GM19372 (cell line): ENCODE results near the gene DYNLT2B.
"Not testable (repeated sequence)": the region's sequence is repeated elsewhere in the genome, so short reads cannot be mapped to it uniquely, and the experiment has no call there.

Experiments
- ATAC-seq: cut with Tn5 transposase; IDR thresholded peaks from one replicate; pipeline ENCODE4 v1.9.1; 2021; ENCODE audit warnings: mild to moderate bottlenecking, low read depth, moderate library complexity; ENCODE audit not compliant: unreplicated experiment

The DYNLT2B gene

DNA sequence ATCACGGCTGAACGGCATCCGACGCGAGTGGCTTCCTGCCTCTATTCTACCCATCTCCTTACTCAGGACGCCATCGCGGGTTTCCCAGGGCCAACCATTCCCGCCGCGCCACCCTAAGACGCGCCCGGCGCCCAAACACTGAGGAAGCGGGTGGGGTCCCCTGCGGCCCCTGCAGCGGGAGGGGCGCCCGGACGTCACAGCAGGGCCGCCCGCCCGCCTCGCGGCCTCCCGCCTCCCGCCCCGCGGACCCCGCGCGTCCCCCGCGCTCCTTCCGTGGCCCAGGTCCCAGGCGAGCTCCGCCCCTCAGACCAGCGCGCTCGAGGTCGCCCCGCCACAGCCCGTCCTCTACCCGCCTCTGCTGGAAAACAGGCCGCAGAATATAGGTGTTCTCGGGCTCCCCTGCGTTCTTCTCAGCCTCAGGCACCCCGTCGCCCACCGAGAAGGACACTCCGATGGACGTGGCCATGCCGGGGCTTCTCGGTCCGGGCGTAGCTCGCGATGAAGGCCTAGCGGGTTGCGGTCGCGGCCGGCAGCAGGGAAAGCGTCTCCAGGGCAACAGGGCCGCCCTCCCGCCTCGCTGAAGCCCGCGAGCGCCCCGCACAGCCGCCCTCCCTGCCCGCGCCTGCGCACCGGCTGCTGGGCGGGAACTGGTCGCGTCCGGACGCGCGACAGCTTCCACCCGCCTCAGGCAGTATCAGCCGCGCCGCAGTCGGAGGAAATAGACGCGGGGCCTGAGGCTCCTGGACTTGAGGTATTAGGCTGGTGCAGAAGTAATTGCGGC, at the start of gene DYNLT2B:
DYNLT2B (minus strand) TSS at position 554 of the 781 bp plus-strand sequence; CDS start at position 466, 88 bp downstream.
- ATAC-seq = peak; percentile 84

DNA sequence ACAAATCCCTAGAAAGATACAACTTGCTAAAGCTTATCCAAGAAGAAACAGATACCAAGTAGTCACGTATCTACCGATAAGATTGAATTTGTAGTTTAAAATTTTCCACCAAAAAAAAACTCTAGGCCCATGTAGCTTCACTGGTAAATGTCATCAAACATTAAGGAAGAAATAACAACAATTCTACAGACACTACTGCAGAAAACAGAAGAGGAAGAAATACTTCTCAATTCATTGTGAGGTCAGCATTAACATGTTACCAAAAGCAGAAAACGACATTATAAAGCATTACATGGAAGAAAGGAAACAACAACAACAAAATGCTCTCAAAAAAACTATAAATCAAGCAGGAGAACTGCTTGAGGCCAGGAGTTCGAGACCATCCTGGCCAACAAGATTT, 47.7 kb upstream of the DYNLT2B start:
- no peak for ATAC-seq

GRCh38 chr3:196360586-196360985, 42.5 kb upstream of the DYNLT2B start:
- no peak for ATAC-seq

DNA sequence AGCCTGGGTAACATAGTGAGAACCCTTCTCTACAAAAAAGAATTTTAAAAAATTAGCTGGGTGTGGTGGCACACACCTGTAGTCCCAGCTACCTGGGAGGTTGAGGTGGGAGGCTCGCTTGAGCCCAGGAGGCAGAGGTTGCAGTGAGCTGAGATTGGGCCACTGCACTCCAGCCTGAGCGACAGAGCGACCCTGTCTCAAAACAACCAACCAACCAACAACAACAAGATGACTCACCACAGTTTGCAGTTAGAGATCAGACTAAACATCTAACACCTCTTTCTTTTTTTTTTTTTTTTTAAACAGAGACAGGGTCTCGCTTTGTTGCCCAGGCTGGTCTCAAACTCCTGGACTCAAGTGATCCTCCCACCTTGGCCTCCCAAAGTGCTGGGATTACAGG, 40.5 kb upstream of the DYNLT2B start:
- ATAC-seq = not testable (repeated sequence)

DNA sequence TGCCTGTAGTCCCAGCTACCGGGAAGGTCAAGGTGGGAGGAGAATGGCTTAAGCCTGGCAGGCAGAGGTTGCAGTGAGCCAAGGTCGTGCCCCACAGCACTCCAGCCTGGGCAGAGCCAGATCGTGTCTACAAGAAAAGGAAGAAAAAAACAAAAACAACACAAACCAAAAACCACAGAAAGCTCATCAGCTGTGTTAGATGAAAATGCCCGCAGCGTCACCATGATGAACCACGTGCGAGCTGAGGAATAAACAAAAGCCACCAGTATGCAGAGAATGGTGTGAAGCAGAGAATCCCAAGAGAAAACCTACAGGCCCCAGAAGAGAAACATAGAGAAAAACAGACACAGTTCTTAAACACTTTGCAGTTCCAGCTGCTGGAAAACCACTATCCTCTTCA, 39.9 kb upstream of the DYNLT2B start:
- ATAC-seq = no peak

DNA sequence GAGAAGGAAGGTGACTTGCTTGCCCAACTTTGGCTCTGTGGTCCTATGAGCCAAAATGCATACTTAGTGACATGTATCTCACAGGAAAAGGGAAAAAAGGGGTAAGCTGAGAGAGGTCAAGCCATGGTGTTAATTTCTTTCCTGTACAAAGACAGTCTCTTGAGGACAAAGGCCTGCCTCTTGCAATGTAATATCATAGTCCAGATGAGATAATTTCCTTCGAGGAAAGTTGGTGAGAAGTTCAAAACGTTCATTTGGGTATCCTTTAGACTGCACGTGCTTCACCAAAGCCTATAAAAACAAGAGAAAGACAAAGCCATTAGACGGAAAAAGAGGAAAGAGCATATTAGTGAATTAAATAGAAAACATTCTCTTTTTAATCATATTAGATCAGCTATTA, 38.5 kb upstream of the DYNLT2B start:
- ATAC-seq = no peak

DNA sequence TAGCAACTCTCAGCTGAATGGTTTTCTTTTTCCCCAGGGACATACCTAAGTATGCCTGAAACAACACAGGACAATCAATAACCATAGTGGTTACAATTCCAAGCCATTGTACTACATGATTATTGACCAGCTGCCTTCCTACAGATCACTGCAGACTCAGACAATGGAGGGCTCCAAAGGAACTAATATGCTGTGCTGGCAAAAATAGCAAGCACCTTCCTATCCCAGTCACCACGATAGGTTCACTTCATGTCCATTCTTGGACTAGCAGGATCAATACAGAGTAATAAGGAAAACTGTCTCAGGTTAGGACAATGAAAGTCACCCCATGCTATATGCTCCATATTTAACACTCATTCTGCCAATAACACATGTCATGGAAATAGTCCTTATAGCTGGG, 37.6 kb upstream of the DYNLT2B start:
- ATAC-seq = no peak

- ATAC-seq = no peak
Measured at GRCh38 chr3:196354132-196354531, 36.1 kb upstream of the DYNLT2B start.

DNA sequence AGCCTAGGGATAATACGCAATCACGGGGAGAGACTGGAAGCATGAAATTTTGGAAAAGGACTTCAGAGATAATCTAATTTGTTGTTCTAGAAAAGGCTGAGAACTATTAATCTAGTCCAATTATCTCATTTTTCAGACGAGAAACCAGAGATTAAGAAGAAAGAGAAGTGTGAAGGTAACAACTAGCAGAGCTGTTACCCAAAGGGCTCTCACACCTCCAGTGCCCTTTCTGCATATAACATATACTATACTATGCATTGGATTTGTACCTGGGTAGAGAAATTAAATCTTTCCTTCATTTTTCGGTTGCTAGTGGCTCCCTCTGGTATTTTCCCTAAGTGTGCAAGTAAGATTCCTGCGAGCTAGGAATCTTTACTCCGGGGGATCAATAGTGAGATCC, 33.5 kb upstream of the DYNLT2B start:
- no peak for ATAC-seq

GRCh38 chr3:196350067-196350466, 32.0 kb upstream of the DYNLT2B start:
- ATAC-seq = no peak

GRCh38 chr3:196348698-196349097, 30.7 kb upstream of the DYNLT2B start:
- ATAC-seq = no peak

GRCh38 chr3:196344663-196345062, 26.6 kb upstream of the DYNLT2B start:
- no peak for ATAC-seq

DNA sequence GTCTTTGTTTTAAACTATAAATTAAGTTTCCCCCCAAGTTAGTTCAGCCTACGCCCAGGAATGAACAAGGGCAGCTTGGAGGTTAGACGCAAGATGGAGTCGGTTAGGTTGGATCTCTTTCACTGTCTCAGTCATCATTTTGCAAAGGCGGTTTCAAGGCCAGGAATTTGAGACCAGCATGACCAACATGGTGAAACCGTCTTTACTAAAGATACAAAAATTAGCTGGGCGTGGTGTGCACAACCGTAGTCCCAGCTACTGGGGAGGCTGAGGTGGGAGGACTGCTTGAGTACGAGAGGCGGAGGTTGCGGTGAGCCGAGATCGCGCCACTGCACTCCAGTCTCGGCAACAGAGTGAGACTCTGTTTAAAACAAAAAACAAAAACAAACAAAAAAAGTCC, 25.9 kb upstream of the DYNLT2B start:
- not testable (repeated sequence) for ATAC-seq

GRCh38 chr3:196341137-196341536, 23.1 kb upstream of the DYNLT2B start:
- no peak for ATAC-seq

GRCh38 chr3:196340466-196340865, 22.4 kb upstream of the DYNLT2B start:
- ATAC-seq = no peak

DNA sequence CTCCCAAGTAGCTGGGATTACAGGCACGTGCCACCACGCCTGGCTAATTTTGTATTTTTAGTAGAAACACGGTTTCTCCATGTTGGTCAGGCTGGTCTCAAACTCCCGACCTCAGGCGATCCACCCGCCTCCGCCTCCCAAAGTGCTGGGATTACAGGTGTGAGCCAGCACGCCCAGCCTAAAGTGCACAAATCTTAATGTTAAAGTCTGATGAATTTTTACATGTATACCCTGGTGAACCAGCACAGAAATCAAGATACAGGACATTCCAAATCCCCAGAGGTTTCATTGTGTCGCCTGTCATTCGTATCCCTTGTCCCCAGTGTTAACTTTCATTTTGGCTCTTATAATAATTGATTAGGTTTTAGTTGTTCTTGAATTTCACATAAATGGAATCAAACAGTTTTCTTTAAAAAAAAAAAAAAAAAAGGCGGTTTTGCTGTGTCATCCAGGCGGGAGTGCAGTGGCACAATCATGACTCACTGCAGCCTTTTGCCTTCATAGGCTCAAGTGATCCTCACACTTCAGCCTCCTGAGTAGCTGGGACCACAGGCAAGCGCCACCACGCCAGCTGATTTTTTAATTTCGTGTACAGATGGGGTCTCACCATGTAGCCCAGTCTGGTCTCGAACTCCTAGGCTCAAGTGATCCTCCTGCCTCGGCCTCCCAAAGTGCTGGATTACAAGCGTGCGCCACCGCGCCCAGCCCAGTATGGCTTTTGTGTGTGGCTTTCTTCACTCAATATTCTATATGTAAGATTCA, 21.6 kb upstream of the DYNLT2B start:
- no peak for ATAC-seq

GRCh38 chr3:196339044-196339443, 21.0 kb upstream of the DYNLT2B start:
- ATAC-seq = no peak

GRCh38 chr3:196336319-196337145, 18.5 kb upstream of the DYNLT2B start:
- ATAC-seq = no peak

- ATAC-seq = no peak
Measured at GRCh38 chr3:196335503-196335948, 17.5 kb upstream of the DYNLT2B start.

GRCh38 chr3:196334982-196335381, 16.9 kb upstream of the DYNLT2B start:
- ATAC-seq = no peak

DNA sequence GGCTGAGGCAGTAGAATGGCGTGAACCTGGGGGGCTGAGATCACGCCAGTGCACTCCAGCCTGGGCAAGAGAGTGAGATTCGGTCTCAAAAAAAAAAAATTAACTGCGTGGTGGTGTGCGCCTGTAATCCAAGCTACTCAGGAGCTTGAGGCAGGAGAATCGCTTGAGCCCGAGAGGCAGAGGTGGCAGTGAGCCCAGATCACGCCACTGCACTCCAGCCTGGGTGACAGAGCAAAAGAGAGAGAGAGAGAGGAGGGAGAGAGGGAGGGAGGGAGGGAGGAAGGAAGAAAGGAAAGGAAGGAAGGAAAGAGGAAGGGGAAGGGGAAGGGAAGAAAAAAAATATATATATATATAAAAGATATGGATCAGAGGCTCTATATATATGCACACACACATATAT, 14.1 kb upstream of the DYNLT2B start:
- no peak for ATAC-seq
